GF-D8 (cell line): ENCODE results near the gene NFIB.

Source experiments
- DNase-seq: peaks from one replicate; lab custom pipeline; 2025; lab: John Stamatoyannopoulos, UW

NFIB gene

GRCh38 chr9:14098486-14099180, 215.3 kb downstream of the NFIB start:
- no peak for DNase-seq

DNA sequence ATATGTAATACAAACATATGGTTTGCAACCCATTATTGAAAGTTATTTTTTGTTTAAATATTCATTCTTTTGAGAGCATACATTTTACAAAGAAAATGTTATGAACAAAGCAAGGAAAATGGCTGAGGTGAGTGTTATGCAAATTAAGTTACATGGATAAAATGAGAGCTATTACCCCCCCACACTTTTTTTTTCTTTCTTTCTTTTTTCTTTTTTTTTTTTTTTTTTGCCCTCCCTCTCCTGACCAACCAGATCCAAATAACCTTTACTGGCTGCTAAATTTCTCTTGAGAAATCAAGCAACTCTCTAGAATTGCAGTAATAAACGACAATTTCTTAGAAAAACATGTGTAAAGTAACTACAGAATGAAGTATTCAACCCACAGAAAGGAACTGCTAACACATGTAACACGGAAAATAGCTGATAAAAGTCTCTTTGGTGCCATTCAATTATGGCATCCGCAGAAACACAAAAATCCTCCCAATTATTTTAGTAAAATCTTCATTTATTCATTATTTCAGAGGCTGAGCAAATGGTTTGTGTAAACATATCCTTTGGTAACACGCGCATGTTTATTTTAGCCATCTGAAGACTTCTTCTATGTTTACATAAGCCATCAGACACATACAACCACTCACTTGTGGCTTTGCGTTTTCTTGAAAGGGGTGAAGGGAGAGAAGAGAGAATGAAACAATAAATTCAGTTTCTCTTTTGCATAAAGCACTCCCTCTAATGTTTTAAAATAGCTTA, 216.1 kb downstream of the NFIB start:
- DNase-seq, result no peak

DNA sequence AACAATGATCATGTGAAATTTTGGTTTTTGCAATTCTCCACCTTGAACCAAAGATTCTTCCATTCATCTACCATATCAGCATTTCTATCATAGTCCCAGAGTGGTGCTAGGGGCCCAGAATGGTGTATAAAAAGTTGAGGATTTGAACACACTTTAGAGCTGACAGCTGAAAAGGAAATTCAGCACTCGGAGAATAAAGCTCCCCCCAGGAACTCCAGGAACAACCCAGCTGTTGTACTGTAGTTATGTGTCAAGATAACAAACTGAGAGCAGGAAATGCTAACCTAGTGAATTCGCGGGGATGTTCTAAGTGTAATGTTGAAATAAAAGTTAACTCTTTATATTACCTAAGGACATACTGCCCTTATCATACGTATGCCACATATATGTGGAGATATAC, 216.7 kb downstream of the NFIB start:
- no peak for DNase-seq

GRCh38 chr9:14096258-14096922, 217.6 kb downstream of the NFIB start:
- DNase-seq, result no peak

GRCh38 chr9:14095277-14095676, 218.7 kb downstream of the NFIB start:
- DNase-seq, result no peak

DNA sequence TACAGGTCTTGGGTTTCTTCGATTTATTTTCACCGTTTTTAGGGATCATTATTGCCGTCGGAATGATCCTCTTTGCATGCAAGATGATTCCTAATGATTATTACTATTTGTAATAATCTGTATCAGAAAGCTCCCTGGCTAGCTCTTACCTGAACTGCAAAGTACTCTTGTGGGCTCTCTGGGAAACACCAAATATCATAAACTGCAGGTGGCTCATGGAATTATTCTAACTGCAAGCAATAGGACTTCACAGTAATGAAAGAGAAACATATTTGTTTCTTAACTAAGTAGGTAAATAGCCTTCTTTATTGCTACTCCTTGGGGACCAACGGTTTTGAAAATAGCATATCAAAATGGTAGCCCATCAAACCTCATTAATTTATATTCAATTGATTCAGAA, 219.4 kb downstream of the NFIB start:
- no peak for DNase-seq

- DNase-seq, result no peak
Observed at GRCh38 chr9:14092344-14092743, 221.6 kb downstream of the NFIB start.

DNA sequence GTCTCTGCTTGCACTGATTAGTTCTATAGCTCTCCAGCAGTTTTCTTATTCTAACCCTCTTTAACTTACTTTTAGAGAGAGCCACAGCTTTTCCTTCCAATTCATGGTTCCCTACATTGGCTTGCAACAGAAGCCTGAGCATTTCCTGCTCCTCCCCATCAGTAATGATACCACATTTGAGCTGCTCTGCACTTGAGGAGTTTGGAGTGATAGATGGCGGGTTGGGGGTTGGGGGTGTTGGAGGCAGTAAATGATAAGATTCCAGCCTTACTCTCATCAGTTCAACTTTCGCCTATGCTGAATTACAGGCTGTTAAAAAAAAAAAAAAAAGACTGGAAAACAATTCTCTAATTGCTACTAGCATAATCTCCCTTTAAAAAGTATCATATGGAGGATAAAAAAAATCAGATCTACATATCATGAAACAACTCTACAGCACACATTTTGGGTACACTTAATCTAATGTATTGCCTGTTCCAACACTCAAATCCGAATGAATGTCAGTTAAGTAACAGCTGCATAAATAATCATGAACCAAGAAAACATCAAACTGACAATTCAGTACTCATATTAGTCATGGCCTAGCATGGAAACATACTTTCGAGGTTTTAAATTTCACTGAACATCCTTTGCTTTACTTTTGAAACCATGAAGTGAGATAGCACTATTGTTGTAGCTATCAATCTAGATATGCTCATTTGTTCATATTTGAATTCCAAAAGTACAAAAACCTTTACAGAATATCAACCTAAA, 224.7 kb downstream of the NFIB start:
- DNase-seq, result no peak

- DNase-seq, result no peak
Observed at GRCh38 chr9:14087576-14087975, 226.4 kb downstream of the NFIB start.

GRCh38 chr9:14086495-14086894, 227.4 kb downstream of the NFIB start:
- DNase-seq, result no peak

DNA sequence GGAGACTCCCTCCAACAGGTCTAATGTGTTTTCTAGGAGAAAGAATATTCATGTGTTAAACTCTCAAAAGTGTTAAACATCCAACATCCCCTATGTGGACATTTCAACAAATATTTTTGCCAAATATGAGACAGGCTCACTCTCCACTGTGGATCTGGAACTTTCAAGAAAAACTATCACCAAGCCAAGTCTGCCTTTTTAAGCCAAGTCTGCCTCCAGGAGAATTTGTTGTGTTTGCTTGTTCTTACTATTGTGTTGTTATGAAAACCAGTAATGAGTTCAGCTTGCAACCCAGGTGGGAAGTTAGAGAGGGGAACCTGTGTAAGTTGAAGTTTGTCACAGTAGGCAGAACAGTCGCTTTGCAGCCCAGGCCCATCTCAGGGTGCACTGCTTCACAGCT, 228.1 kb downstream of the NFIB start:
- no peak for DNase-seq

DNA sequence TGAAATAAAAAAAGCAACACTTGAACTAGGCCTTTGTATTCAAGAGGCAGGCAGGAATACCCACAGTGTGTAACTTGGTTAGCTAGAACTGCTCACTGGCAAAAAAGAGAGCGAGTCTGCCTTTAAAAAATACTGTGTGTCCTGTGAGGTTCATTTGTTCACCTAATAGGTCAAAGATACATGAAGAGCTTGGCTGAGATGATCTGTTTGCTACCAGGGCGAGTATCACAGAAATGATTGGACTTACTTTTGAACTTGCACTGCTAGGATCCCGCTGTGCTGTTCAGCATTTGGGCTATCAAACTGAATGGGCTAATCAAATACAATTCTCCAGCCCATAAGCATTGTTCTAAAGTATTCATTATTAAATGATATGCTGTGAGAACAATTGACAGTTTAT, 229.1 kb downstream of the NFIB start:
- DNase-seq, result no peak

- DNase-seq, result no peak
Observed at GRCh38 chr9:14083366-14083765, 230.6 kb downstream of the NFIB start.

DNA sequence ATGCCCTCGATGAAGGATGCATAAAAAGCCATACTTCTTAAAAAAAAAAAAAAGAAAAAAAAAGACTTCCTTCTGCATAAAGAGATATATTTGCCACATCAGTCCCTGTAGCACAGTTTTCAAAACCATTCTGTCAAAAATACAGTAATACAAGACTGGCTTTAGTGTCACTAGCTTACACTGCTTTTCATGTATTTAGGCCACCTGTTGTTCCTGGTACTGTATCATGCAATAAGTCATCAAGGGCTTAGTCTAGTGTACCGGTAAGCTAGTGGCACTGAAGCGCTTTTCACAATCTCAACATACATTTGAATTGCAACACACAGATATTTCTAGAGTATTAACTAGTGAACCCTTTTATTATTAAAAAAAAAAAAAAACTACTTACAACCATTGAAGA, 231.2 kb downstream of the NFIB start:
- no peak for DNase-seq

- no peak for DNase-seq
Observed at GRCh38 chr9:14081745-14082144, 232.2 kb downstream of the NFIB start.

GRCh38 chr9:14080959-14081542, 232.9 kb downstream of the NFIB start:
- DNase-seq, result no peak

DNA sequence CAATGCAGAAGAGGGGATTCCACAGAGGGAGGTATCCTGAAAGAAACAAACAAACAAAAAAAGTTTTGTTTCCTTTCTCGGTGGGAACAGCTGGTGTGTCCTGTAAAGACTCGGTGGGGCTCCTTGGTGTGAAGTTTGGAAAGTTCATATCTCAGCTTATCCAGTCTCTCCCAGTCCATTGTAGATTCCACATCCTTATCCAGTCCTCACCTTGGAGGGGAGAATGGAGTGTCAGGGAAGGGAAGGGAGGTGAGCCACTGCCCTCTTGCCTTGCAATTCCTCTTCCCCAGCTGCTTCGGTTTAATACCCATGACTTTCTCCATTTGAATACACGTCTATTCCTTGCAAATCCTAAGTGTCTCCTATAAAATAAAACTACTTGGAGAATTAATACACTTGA, 234.5 kb downstream of the NFIB start:
- DNase-seq, result no peak

DNA sequence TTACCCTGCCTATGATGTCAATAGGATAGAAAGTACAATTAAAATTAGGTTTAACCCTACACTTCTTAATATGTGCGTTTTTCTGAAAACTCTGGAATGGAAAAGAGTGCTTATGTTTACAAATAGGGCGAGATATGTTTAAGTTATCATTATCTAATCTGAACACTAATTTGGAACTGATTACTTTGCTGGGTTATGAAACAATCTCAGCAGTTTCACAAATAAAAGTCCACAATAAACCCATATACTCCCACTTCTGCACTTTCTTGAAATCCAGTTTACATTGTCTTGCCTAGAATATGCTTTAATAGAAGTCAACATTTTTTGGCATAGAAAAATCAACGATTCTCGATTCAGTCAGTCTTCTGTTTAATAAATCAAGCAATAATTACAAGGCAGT, 236.3 kb downstream of the NFIB start:
- no peak for DNase-seq

GRCh38 chr9:14075218-14075617, 238.7 kb downstream of the NFIB start:
- no peak for DNase-seq

GRCh38 chr9:14072850-14073249, 241.1 kb downstream of the NFIB start:
- no peak for DNase-seq

DNA sequence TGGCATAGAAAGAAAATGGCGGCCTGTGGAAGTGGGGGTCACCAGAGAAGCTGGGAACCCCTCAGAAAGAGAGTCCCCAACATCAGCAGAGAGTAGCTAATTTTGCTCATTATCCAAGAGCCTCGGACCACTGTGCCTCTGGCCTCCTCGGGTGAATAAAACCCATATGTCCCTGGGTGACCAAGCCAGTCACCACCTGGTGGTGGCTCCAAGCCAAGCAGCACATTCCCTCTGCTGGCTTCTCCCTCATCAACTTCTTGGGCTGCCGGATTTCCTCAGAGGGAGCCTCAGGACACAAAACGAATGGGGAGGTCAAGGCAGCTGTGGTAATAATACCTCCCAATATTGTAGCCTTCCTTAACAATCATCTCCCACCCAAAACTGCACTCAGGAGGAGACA, 242.5 kb downstream of the NFIB start:
- DNase-seq, result no peak

GRCh38 chr9:14068690-14069089, 245.3 kb downstream of the NFIB start:
- no peak for DNase-seq
